Muscle of leg (tissue), 11 donors: ENCODE data around the gene KIF21A. TPM values are rescaled to one million over a fixed set of nuclear protein-coding genes. Genes with fewer than 3 reads are reported as not detected.

ENCODE experiments used
- DNase-seq: peaks from one replicate; pipeline ENCODE4 v3.0.0; 2013
- H3K27ac ChIP-seq: one replicate; pipeline ENCODE4 v1.5.1; 2013; ENCODE audit warnings: mild to moderate bottlenecking, low read length, control low read depth
- H3K27me3 ChIP-seq: one replicate; pipeline ENCODE4 v1.6.1; 2013; ENCODE audit warnings: low read length; ENCODE audit not compliant: control insufficient read depth, insufficient read depth
- H3K36me3 ChIP-seq: one replicate; pipeline ENCODE4 v1.6.1; 2013; ENCODE audit warnings: low read length; ENCODE audit not compliant: control insufficient read depth, insufficient read depth
- H3K4me1 ChIP-seq: one replicate; pipeline ENCODE4 v1.6.1; 2013; ENCODE audit warnings: low read length; ENCODE audit not compliant: control insufficient read depth, insufficient read depth
- H3K4me3 ChIP-seq: one replicate; pipeline ENCODE4 v1.5.1; 2013; ENCODE audit warnings: low read length, control low read depth
- H3K9me3 ChIP-seq: replicated peaks from 2 replicates; pipeline ENCODE4 v1.6.1; 2013; ENCODE audit warnings: low read depth, low read length; ENCODE audit not compliant: control insufficient read depth
- whole genome bisulfite sequencing: methylation state at CpG from one replicate; pipeline ENCODE4 v1.1.5; 2013; ENCODE audit warnings: missing lambda C conversion rate; ENCODE audit not compliant: insufficient coverage; 5-methylcytosine and 5-hydroxymethylcytosine counted together
- polyA plus RNA-seq, 8 donors: library from polyadenylated mRNA; unstranded; fragments of 120-200 nt; gene quantifications; one replicate each; pipeline versions ENCODE4 v1.2.1 to v1.2.3, GENCODE V29; 2013; ENCODE audit warnings: inconsistent platforms in 1 of 8, low replicate concordance in 1 of 8; ENCODE audit not compliant: insufficient read length in 8 of 8, insufficient read depth in 1 of 8
- total RNA-seq: library from RNA; stranded (reverse); fragments of 120-200 nt; gene quantifications from one replicate; pipeline ENCODE4 v1.2.4, GENCODE V29; 2013

The KIF21A gene
- total and polyA plus RNA-seq, 9 donors, result 3.2 to 6.7 (median 4.8) TPM

- H3K9me3 ChIP-seq, result no peaks in the 10 kb centered on the region
These were observed 7.4 kb downstream of the KIF21A start for GRCh38 chr12:39435531-39435930.

GRCh38 chr12:39431797-39432196, 11.1 kb downstream of the KIF21A start:
- no peak overlapping the region for H3K27ac ChIP-seq
- no peak for DNase-seq
- no peaks in the 10 kb centered on the region for H3K36me3 ChIP-seq
- H3K9me3 ChIP-seq, result no peaks in the 10 kb centered on the region
- no peaks in the 10 kb centered on the region for H3K27me3 ChIP-seq
- H3K4me3 ChIP-seq, result no peak overlapping the region
- WGBS, result no CpG with 5 or more reads among the region's 1 CpG
- H3K4me1 ChIP-seq, result no peaks in the 10 kb centered on the region

More at GRCh38 chr12:39435531-39435930, 7.4 kb downstream of the KIF21A start:
- no CpG with 5 or more reads among the region's 3 CpGs for WGBS
- H3K4me3 ChIP-seq, result no peak overlapping the region
- DNase-seq, result no peak
- no peaks in the 10 kb centered on the region for H3K36me3 ChIP-seq
- H3K27me3 ChIP-seq, result no peaks in the 10 kb centered on the region
- H3K4me1 ChIP-seq, result no peaks in the 10 kb centered on the region
- H3K27ac ChIP-seq, result no peak overlapping the region

GRCh38 chr12:39431002-39431796, 11.7 kb downstream of the KIF21A start:
- no peaks in the 10 kb centered on the region for H3K9me3 ChIP-seq
- no CpG with 5 or more reads among the region's 3 CpGs for WGBS
- no peaks in the 10 kb centered on the region for H3K4me1 ChIP-seq
- no peak overlapping the region for H3K4me3 ChIP-seq
- no peaks in the 10 kb centered on the region for H3K36me3 ChIP-seq
- no peak overlapping the region for H3K27ac ChIP-seq
- no peak for DNase-seq
- H3K27me3 ChIP-seq, result no peaks in the 10 kb centered on the region

DNA sequence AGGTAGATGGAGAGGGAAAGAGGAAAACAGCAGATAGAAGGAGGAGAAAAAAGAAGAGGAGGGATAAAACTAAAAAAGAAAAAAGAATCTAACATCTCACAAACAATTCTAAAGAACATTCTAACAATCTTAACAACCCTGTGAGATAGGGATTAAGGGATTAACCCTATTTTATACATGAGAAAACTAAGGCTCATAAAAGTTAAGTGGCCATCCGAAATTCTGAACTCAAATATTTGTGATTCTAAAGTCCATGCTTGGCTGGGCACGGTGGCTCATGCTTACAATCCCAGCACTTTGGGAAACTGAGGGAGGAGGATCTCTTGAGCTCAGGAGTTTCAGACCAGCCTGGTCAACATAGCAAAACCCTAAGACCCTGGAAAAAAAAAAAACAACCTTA, 13.1 kb downstream of the KIF21A start:
- Histone ChIP-seq H3K36me3 (no peaks in the 10 kb centered on the region), H3K4me1 (no peaks in the 10 kb centered on the region), H3K27me3 (no peaks in the 10 kb centered on the region), H3K4me3 (no peak overlapping the region), H3K27ac (no peak overlapping the region), H3K9me3 (no peaks in the 10 kb centered on the region)
- no peak for DNase-seq
- WGBS, result no CpG with 5 or more reads among the region's 2 CpGs

DNA sequence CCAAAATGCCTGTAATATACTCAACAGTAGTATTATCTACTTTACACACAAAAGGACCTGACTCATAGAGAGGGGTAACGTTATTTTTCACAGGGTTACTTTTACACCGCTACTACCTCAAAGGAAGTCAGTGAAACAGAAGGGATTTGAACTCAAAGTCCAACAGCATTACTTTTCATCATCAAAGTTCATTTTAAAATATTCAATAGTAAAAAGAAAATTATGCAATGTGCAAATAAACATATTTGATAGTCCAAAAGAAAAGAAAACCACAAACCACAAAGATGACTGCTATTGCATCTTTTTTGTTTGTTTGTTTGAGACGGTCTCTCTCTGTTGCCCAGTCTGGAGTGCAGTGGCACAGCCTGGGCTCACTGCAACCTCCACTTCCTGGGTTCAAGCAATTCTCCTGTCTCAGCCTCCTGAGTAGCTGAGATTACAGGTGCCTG, 15.5 kb downstream of the KIF21A start:
- H3K9me3 ChIP-seq, result no peaks in the 10 kb centered on the region
- DNase-seq, result no peak
- H3K4me3 ChIP-seq, result no peak overlapping the region
- H3K36me3 ChIP-seq, result no peaks in the 10 kb centered on the region
- H3K27ac ChIP-seq, result no peak overlapping the region
- H3K27me3 ChIP-seq, result no peaks in the 10 kb centered on the region
- no peaks in the 10 kb centered on the region for H3K4me1 ChIP-seq
- WGBS, result no CpG with 5 or more reads among the region's 3 CpGs

GRCh38 chr12:39426636-39427240, 16.2 kb downstream of the KIF21A start:
- Histone ChIP-seq H3K9me3 (no peaks in the 10 kb centered on the region), H3K36me3 (no peaks in the 10 kb centered on the region), H3K27ac (no peak overlapping the region), H3K4me3 (no peak overlapping the region), H3K27me3 (no peaks in the 10 kb centered on the region), H3K4me1 (no peaks in the 10 kb centered on the region)
- WGBS, result no CpG with 5 or more reads among the region's 3 CpGs
- no peak for DNase-seq

DNA sequence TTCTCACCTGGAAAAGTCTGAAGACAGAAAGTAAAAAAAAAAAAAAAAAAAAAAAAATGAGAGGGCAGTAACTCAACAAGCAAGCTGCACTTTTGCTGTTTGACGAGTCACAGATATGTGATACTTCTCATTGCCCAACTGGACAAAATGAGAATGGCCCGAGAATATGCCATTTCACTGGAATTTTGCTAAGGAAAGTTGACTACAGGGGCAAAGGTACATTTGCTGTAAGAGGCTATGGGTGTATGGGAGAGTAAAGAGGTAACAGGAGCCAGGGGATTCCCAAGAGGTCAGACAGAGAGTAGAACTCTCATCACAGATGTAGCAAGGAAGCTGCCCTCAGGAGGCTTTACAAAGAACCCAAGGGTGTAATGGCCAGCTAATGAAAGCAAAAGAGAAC, 22.9 kb downstream of the KIF21A start:
- no peak overlapping the region for H3K4me3 ChIP-seq
- H3K27ac ChIP-seq, result no peak overlapping the region
- H3K36me3 ChIP-seq, result no peaks in the 10 kb centered on the region
- H3K27me3 ChIP-seq, result no peaks in the 10 kb centered on the region
- H3K9me3 ChIP-seq, result no peaks in the 10 kb centered on the region
- H3K4me1 ChIP-seq, result no peaks in the 10 kb centered on the region
- no peak for DNase-seq
- WGBS, result 79% methylated on average over 2 of the region's 2 CpGs

- H3K4me3 ChIP-seq, result no peak overlapping the region
- no peaks in the 10 kb centered on the region for H3K9me3 ChIP-seq
- no peaks in the 10 kb centered on the region for H3K4me1 ChIP-seq
- WGBS, result no CpG with 5 or more reads among the region's 2 CpGs
- no peak overlapping the region for H3K27ac ChIP-seq
- no peaks in the 10 kb centered on the region for H3K36me3 ChIP-seq
- H3K27me3 ChIP-seq, result no peaks in the 10 kb centered on the region
- DNase-seq, result no peak
These were observed 23.4 kb downstream of the KIF21A start for GRCh38 chr12:39419471-39419870.

- Histone ChIP-seq H3K4me1 (no peaks in the 10 kb centered on the region), H3K4me3 (no peak overlapping the region)
- WGBS, result no CpG with 5 or more reads among the region's 2 CpGs
These were observed 25.0 kb downstream of the KIF21A start for GRCh38 chr12:39417916-39418315.

GRCh38 chr12:39413836-39414771, 28.8 kb downstream of the KIF21A start:
- WGBS, result no CpG with 5 or more reads among the region's 2 CpGs

More at GRCh38 chr12:39417916-39418315, 25.0 kb downstream of the KIF21A start:
- no peak for DNase-seq
- H3K27me3 ChIP-seq, result no peaks in the 10 kb centered on the region
- no peak overlapping the region for H3K27ac ChIP-seq
- no peaks in the 10 kb centered on the region for H3K9me3 ChIP-seq
- H3K36me3 ChIP-seq, result no peaks in the 10 kb centered on the region

More at GRCh38 chr12:39413836-39414771, 28.8 kb downstream of the KIF21A start:
- no peaks in the 10 kb centered on the region for H3K4me1 ChIP-seq
- H3K27me3 ChIP-seq, result no peaks in the 10 kb centered on the region
- no peak for DNase-seq
- no peak overlapping the region for H3K4me3 ChIP-seq
- no peak overlapping the region for H3K27ac ChIP-seq
- H3K36me3 ChIP-seq, result no peaks in the 10 kb centered on the region
- no peaks in the 10 kb centered on the region for H3K9me3 ChIP-seq
